ENCODE measurements around the gene TIMM17A. TPM values are rescaled to one million over a fixed set of nuclear protein-coding genes. Genes with fewer than 3 reads are reported as not detected.

Gene TIMM17A
- total RNA-seq, 1 experiment from 2014 or later = 56.1 TPM

DNA sequence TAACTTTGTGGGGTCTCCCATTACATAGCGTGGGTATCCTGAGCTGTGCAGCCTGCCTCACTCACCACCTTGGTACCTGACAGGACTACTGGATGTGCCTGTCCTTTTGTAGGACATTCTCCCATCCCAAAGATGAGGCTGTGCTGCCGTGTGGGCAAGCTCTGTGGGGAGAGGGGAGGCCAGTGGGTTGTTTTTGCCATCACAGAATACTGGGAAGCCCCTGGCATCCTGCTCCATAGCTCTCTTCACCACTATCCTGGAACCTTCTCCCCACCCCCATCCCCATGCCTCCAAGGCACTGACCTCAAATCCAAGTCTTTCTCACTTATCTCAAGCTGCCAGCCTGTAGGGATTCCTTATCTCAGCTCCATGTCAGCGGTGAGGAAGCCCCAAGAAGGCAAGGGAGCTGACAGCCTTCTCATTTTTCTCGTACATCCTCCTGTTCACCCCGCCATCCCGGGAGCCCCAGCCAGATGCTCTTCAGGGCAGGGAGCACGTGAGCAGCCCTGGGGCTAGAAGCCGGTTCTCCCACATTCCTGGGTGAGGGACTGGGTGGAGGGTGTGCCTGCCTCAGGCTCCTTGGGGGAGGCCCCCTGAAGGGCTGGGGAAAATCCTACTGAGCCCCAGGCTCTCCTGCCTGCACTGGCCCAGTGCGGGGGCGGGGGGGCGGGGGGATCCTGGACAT is 52.6 kb downstream of the TIMM17A start (continued):
- TF ChIP-seq ARID4B (CRISPR knock-in tag; IDR thresholded peaks at IDR 0.05; ENCODE audit: borderline replicate concordance) = no peak
- no peak for TF ChIP-seq TP53 (CRISPR knock-in tag; IDR thresholded peaks at IDR 0.05)
- no peak for TF ChIP-seq ZNF671 (CRISPR knock-in tag; IDR thresholded peaks at IDR 0.05)
- TF ChIP-seq SP1 (CRISPR knock-in tag; conservative IDR thresholded peaks at IDR 0.05) = 0 out of 2 replicates have a peak, but pooled peaks have one; percentile 42
- TF ChIP-seq ZNF396 (CRISPR knock-in tag; IDR thresholded peaks at IDR 0.05; ENCODE audit: borderline replicate concordance) = no peak
- TF ChIP-seq, protein P1, sequence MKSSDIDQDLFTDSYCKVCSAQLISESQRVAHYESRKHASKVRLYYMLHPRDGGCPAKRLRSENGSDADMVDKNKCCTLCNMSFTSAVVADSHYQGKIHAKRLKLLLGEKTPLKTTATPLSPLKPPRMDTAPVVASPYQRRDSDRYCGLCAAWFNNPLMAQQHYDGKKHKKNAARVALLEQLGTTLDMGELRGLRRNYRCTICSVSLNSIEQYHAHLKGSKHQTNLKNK (CRISPR knock-in tag; IDR thresholded peaks at IDR 0.05) = no peak
- TF ChIP-seq, protein P2, sequence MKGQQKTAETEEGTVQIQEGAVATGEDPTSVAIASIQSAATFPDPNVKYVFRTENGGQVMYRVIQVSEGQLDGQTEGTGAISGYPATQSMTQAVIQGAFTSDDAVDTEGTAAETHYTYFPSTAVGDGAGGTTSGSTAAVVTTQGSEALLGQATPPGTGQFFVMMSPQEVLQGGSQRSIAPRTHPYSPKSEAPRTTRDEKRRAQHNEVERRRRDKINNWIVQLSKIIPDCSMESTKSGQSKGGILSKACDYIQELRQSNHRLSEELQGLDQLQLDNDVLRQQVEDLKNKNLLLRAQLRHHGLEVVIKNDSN (CRISPR knock-in tag; IDR thresholded peaks at IDR 0.05) = peak; percentile 88
- TF ChIP-seq ETV6 (CRISPR knock-in tag; IDR thresholded peaks at IDR 0.05) = peak; percentile 42; the same call in 1 of the 2 replicates
- TF ChIP-seq NFATC4 (CRISPR knock-in tag; IDR thresholded peaks at IDR 0.05) = no peak
- TF ChIP-seq ZNF219 (CRISPR knock-in tag; IDR thresholded peaks at IDR 0.05; ENCODE audit: borderline replicate concordance) = no peak
- no peak for TF ChIP-seq PRRX2 (CRISPR knock-in tag; IDR thresholded peaks at IDR 0.05)
- peak; percentile 88; the same call in 1 of the 2 replicates for TF ChIP-seq TEAD4 (CRISPR knock-in tag; IDR thresholded peaks at IDR 0.05)
- no peak for TF ChIP-seq ATF1 (CRISPR knock-in tag; IDR thresholded peaks at IDR 0.05)
- no peak for TF ChIP-seq AR (CRISPR knock-in tag; IDR thresholded peaks at IDR 0.05)
- TF ChIP-seq IRF1 (CRISPR knock-in tag; IDR thresholded peaks at IDR 0.05) = no peak
- TF ChIP-seq, protein P3, sequence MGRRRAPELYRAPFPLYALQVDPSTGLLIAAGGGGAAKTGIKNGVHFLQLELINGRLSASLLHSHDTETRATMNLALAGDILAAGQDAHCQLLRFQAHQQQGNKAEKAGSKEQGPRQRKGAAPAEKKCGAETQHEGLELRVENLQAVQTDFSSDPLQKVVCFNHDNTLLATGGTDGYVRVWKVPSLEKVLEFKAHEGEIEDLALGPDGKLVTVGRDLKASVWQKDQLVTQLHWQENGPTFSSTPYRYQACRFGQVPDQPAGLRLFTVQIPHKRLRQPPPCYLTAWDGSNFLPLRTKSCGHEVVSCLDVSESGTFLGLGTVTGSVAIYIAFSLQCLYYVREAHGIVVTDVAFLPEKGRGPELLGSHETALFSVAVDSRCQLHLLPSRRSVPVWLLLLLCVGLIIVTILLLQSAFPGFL (CRISPR knock-in tag; IDR thresholded peaks at IDR 0.05; ENCODE audit: borderline replicate concordance) = no peak
- TF ChIP-seq TEAD1 (CRISPR knock-in tag; IDR thresholded peaks at IDR 0.05) = peak; percentile 95; the same call in 1 of the 2 replicates
- TF ChIP-seq, protein P4, sequence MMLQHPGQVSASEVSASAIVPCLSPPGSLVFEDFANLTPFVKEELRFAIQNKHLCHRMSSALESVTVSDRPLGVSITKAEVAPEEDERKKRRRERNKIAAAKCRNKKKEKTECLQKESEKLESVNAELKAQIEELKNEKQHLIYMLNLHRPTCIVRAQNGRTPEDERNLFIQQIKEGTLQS (CRISPR knock-in tag; conservative IDR thresholded peaks at IDR 0.05) = no peak
- no peak for TF ChIP-seq AFF4 (CRISPR knock-in tag; IDR thresholded peaks at IDR 0.05; ENCODE audit: borderline replicate concordance)
- TF ChIP-seq KAT7 (CRISPR knock-in tag; IDR thresholded peaks at IDR 0.05; ENCODE audit: borderline replicate concordance) = no peak
- TF ChIP-seq JAZF1 (CRISPR knock-in tag; IDR thresholded peaks at IDR 0.05) = no peak
- no peak for TF ChIP-seq IRF2 (CRISPR knock-in tag; IDR thresholded peaks at IDR 0.05; ENCODE audit: borderline replicate concordance, low read depth)
- no peak for TF ChIP-seq CDX4 (CRISPR knock-in tag; IDR thresholded peaks at IDR 0.05; ENCODE audit: borderline replicate concordance)
- TF ChIP-seq RORB (CRISPR knock-in tag; IDR thresholded peaks at IDR 0.05) = no peak
